ENCODE data around the gene COL1A2.

The COL1A2 gene

DNA sequence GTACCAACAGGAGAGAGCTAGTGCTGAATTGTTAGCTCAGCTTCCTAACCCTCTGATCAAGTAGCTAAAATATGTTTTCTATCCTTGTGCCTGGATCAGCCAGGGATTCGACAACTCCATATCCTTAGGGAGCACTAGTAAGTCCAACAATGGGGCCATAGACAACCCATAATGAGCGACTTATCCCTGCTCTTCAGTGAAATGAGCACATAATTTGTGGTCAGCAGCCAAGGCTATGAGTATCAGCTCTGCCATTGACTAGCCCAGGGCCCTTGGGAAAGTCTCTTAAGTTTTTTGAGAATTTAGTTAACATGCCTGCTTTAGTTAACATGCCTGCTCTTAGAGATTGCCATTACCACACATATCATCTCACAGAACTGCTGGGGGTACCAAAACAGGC is 39.3 kb downstream of the COL1A2 start:
- DNase-seq (ENCODE audit: low read depth in 2 of 2): no peak

DNA sequence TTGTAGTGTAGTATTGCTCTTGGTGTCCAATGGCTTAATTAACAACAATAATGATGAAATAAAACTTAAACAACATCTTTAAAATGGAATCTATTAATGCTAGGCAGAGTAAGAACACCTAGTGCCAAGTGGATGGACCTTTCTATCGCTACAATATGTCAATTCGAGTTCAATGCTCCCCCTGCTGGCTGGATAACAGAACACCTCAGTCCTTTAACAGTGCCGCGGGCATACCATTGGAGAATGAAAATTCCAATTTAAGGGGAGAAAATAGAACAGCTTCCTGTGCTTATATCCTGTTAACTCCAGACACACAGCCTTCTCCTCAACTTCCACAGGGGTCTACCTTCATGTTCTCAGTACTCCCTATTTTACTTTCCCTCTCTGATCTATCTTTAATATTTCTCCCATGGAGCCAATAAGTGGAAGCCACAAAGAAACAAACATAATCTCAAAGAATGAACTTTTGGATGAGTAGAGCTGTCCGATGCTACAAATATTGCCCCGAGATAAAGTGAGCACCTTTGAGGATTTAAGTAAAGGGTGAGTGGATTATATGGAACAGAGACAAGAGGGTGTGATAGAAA is 41.4 kb downstream of the COL1A2 start:
- DNase-seq (ENCODE audit: low read depth in 2 of 2): peak; percentile 7 to 14

DNA sequence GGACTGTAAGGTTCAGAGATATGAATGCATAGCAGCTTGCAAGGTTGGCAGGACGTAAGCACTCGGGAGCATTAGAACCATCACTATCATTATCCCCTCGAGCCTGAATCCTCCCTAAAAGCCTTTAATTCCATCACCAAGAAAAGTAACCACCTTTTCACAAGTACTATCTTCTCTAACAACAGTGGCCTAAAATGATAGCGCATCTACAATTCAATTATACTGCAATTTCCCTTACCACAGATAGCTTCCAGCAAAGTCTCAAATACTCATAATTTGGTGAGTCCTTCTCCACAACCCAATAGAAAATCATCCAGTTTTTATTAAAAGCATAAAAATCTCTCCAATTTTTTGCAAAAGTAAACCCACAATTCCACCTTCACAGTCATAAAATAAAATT is 42.0 kb downstream of the COL1A2 start:
- no peak for DNase-seq (ENCODE audit: low read depth in 2 of 2)

DNA sequence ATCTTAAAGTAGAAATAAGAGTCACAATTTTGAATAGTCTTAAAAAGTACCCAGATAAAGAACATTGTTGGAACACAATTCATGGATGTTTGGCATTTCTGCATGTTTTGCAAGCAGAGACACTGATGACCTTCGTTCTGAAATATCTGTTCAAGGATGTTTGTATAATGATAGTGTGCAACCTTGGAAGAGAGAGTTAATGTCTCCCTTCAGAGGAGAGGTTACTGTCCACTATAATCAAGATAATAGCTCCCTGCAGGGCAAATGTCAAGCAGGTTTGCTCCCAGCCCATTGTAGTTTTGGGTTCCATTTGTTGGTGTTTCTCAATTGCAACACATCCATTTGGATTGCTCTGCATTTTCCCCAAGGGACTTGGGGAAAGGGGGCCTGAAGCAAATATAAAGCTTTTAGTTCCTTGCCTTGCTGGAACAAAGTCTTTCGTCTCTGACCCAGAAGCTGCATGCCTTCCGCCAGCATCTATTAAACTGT is 45.2 kb downstream of the COL1A2 start:
- DNase-seq (ENCODE audit: low read depth in 2 of 2): no peak

DNA sequence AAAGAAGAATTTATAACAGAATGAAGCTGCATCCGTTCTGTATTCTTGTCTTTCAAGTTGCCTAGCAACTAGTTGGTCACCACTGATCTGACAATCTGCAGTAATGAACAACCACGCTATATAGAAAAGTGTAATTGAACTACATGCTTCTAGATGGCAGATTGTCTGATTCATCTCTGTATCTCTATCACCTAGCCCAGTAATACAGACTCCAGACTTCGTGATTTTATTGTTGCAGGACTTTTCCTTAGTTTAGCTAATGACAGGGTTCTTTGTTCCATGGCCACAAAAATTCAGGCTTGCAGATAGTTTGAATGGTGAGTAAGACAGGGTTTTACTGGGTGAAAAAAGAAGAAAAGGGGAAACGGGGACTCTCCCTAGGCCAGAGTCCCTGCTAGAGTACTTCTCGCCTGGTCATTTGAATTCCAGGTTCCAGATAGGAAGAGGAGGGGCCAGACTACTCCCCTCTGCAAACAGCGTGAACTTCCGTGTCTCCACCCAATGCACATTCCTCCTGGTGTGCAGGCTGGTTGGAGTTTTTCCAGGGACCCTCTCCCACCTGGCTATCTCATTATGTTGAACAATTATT is 45.9 kb downstream of the COL1A2 start:
- DNase-seq (ENCODE audit: low read depth in 2 of 2): no peak

DNA sequence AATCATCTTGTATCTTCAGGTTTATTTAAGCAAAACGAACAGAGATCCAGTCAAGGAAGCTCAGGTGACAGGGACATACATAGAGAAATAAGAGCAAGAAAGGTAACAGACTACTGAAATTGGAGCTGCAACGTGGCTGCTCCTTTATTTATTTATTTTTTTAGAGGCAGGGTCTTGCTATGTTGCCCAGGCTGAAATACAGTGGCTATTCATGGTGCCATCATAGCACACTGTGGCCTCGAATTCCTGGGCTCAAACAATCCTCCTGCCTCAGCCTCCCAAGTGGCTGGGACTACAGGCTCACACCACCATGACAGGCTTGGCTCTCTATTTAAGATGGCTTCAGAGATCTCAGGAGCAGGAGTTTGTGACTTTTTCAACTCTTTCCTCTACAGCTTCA is 46.4 kb downstream of the COL1A2 start:
- DNase-seq (ENCODE audit: low read depth in 2 of 2): no peak

DNA sequence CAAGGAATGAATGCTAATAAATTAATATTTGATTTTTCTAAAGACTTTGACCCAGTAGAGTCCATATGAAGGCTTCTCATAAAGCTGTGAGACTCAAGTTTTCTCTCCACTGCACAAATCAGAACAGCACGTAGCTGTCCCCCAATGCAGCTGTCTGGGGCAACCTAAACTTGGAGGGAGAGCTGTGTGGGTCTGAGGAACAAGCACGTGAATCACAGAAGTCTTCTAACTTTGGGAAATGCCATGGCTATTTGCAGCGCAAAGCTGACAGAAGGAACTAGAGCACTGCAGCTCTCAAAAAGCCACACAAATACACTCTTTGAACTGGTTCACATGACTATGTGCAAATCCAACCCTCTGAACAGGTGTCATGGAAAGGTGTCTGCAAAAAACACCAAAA is 47.9 kb downstream of the COL1A2 start:
- no peak for DNase-seq (ENCODE audit: low read depth in 2 of 2)

DNA sequence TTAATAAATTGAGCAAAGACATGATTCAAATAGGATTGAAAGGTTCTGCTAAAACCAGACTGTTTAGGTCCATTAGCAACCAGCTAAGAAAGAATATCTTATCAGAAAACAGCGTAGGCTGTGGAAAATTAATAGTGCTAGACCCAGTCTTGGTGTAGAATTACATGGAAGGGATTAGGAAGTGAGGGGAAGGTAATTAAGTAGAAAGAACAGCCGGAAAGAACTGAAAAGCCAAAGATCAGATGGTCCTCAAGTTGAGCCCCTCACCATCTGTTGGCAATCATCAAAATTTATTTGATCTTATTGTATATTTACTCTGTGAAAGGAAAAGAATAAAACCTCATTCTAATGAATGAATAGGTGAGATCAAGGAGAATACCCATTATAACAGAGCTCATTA is 50.1 kb downstream of the COL1A2 start:
- DNase-seq (ENCODE audit: low read depth in 2 of 2): no peak

DNA sequence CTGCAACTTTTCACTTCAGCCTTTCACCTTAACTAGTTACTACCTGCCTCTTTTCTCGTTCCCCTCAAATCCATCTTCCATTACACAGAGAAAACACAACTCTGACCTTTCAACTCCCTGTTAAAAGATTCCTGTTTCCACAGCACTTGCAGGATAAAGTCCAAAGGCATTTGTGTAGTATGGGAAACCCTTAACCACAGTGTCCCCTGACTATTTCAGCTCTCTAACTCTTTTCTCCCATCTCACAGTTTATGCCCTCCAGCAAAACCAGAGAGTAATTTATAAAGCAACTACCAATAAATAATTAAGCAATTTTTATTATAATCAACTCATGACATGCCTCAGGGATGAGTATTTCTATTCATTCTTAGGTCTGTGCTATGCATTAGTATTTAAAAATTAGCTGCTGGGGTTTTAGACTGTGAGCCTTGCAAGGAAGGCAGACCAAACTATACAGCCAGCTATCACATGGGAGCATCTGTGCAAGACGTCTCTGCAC is 51.0 kb downstream of the COL1A2 start:
- no peak for DNase-seq (ENCODE audit: low read depth in 2 of 2)

DNA sequence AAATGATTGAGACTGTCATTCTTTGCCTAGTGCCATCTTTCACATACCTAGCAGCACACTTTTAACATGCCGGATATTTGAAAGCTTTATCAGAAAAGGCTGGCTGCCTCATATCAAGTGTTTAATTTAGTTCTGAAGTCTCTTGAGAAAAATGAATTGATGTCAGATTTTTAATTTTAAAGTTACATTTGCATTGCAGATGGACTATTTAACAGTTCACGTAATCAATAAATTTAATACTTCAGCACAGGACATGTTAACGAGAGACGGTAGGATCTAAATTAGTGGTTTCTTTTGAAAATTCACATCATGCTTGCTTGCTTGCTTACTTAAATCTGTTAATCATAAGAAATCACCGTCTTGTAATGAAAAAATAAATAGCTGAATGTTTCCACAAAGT is 51.6 kb downstream of the COL1A2 start:
- no peak for DNase-seq (ENCODE audit: low read depth in 2 of 2)

DNA sequence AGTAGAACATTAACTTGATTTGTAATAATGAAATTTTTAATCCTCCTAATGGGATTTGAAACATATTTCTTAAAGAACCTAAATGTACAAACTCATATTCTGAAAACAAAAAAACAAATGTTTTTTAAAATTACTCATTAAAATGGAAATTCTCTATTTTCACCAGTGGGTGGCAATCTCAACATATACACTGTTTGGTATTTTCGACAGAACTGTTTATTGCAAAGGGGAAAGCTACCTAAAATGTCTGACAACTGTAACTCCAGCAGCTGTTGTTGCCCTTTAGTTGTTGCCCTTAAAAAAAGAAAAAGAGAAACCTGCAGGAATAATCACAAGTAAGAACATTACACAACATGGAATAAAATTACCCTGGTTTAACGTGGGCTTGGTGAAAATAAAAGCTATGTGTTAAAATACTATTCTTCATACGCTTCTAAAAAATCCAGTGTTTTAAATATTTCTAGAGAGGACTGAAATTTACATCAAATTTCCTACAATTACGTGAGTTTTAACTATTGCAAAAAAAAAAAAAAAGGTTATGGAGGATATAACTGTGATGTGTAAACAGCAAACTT is 54.5 kb downstream of the COL1A2 start:
- no peak for DNase-seq (ENCODE audit: low read depth in 2 of 2)

DNA sequence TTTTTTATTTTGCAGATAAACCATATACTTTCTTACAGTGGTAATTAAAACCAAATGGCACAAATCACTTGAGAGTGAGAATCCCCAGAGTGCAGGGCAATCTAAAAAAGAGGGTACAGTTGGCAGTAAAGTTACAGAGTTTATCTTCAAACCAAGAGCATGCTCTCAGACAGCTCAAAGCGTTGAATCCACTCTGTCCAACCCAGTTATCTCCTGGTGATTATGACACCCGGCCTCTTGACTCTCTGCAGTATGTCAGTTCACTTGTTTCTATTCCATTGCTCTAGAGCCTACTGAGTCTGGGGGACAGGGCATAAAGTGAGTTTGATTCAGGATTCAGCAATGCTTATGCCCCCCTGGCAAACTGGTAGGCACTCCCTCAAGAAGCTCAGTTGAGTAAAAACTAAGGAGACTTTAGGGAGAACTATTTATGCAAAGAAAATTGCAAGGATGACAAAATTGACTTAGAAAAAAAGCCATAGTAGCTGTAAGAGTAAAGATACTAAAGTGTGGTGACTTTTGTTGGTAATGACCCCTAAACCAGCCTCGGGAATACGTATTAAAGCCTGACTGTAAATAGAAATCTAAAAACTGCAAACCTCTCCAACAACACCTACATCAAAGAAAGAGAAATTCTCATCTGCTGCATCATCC is 55.5 kb downstream of the COL1A2 start:
- DNase-seq (ENCODE audit: low read depth in 2 of 2): no peak

DNA sequence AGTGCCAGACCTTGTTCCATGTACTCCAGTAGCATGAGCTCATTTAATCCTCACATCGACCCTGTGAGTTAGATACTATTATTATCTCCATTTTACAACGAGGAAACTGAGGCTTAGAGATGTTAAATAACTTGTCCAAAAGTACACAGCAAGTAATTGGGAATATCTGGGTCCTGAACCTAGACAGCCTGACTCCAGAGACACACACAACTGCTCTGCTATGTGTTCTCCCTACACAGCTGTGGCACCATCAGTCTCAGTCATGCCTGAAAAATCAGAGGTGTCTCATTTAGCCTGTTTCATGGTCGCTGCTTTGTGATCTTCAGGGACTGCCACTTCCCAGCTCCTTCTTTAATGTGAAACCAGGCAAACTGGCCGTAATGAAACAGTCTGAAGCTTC is 56.5 kb downstream of the COL1A2 start:
- no peak for DNase-seq (ENCODE audit: low read depth in 2 of 2)

DNA sequence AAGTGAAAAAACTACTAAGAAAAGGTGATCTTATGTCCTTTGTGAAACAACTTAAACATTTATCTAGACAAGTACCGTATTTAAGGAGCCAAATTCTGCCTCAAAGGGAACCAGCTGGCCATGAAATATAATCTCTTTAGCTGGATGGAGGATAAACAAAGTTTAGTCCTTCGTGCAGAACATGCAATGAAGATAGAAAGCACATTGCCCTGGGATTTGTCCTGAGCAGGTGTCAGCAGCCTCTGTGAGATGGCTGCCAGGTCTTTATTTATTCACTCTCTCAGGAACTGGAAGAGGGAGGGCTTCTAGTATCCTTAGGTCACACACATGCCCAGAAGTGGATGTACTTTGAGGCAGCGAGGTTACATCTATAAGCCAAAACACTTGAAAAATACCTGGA is 57.5 kb downstream of the COL1A2 start:
- no peak for DNase-seq (ENCODE audit: low read depth in 2 of 2)

DNA sequence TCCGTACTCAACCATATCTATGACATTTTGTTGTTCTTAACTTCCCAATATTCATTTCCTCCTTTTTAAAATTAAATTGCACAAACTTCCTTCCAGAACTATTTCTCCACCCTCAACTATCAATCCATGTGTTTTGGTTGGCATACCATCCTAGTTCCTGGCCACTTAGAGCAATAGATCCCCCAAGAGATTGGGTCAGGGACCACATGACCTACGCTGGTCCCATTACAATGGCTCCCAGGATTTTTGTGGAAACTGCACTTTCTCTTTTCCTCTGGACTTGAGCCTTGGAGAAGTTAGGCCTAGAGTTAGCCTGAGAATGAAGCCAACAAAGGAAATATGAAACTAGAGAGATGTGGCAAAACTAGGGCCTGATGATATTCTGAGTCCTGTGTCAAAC is 59.2 kb downstream of the COL1A2 start:
- no peak for DNase-seq (ENCODE audit: low read depth in 2 of 2)

DNA sequence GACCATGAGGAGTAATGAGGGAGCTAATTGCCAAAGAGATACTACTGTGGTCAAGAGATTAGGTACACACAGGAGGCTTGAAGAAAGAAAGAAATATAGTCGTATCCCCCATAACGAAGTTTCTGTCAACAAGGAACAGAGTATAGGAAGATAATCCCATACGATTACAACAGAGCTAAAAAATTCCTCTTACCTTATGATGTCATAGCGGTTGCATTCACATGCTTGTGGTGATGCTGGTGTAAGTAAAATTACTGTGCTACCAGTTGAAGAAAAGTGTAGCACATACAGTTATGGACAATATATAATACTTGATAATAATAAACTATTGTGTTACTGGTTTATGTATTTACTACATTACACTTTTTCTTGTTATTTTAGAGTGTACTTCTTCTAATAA is 63.3 kb downstream of the COL1A2 start:
- DNase-seq (ENCODE audit: low read depth in 2 of 2): no peak

DNA sequence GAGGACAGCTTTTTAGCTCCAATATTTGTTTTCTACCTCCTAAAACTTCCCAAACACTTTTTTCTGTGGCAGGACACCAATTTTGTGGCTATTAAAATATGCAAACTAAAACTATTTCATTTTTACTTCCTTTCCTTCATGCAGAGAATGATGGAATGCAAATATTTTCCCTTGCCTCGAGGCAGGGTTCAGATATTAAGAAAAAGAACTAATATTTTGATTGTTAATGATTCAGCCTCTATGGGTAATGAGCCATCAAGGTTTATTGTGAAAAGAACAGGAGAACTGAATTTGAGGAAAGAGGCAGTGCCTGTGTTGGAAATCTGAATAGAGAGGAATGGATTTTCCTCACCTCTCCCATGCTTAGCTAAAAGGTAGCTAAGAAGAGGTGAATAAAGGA is 71.8 kb downstream of the COL1A2 start:
- no peak for DNase-seq (ENCODE audit: low read depth in 2 of 2)

DNA sequence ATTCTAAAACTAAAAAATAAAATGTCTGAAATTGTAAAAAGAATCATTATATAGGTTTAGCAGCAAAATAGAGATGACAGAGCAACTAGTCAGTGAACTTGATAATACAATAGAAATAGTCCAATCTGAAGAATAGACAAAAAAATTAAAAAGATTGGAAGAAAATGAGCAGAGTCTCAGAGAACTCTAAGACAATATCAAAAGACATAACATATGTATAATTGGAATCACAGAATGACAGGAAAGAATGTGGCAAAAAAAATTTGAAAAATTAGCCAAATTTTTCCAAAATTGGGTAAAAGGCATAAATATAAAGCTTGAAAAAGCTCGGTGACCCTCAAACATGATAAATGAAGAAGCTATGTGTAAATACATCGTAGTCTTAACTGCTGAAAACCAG is 76.9 kb downstream of the COL1A2 start:
- no peak for DNase-seq (ENCODE audit: low read depth in 2 of 2)

DNA sequence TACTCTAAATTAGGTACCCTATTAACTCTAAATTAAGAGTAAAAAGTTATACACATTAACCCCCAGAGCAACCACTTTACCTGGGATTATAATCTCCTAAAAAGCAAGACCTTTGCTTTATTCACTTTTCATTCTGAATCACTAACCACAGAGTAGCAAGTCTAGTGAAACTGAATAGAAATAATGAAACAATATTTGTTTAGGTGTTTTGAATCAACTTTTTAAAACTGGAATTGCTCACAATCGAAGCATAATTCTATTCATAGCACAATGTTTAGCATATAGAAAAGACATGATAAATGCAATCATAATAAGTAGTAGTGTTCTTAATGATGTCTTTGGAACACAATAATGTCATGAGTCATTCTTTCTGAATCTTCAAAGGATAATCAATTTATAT is 77.9 kb downstream of the COL1A2 start:
- DNase-seq (ENCODE audit: low read depth in 2 of 2): no peak

DNA sequence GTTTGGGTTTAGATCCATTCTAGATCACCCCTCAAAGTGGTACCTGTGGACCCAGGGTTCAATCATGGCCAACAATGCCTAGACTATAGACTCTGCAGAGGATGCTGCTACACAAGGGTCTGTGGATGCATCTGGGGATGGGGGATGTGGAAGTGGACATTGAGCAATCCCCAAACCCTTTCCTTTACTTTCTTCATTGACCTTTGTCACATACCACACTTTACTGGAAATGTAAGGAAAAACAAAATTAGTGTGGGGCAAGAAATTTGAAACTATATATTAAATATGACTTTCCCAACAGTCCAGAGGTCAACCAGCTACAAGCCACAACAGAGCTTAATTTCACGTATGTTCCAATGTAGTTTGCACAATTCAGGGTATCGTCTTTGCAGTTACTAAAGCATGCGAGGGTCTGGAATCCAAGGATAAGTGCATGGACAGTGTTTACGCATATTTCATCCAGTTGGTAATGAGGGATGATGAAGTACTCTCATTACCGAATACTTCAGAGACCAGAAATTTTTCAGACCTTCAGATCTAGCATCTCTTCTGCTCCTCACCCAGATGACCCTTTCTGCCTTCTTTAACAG is 81.7 kb downstream of the COL1A2 start:
- no peak for DNase-seq (ENCODE audit: low read depth in 2 of 2)

DNA sequence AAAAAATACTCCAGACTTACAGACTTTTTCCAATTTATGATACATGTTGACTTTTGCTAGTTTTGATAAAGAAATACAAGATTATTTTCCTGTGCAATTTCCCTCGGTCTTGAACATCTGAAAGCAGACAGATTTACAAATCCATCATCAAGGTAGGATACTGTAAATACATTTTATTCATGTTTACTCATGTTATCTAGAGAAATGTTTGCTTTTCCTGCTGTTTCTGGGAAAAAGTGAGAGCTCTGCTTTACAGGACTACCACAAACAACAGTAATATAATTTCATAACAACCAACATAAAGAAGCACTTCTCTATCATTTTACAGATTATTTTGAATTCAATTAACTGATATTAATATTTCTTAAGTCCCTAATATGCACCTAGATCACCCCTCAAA is 83.2 kb downstream of the COL1A2 start:
- no peak for DNase-seq (ENCODE audit: low read depth in 2 of 2)

DNA sequence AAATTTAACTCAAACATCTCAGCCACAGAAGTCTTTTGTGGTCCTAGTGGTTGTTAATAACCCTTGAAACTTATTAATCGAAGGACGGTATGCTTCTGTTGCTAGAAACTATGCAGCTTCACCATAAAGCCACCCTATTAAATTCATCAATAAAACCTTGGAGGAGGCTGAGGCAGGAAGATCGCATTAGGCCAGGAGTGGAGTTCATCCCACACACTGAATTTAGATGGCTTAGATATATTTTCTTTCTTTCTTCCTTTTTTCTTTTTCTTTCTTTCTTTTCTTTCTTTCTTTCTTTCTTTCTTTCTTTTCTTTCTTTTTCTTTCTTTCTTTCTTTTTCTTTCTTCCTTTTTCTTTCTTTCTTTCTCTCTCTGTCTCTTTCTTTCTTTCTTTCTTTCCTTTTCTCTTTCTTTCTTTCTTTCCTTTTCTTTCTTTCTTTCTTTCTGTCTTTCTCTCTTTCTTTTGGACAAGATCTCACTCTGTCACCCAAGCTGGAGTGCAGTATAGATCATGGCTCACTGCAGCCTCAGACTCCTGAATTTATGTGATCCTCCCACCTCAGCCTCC is 84.0 kb downstream of the COL1A2 start:
- no peak for DNase-seq (ENCODE audit: low read depth in 2 of 2)

Data from stimulated activated CD8-positive, alpha-beta memory T cell treated with anti-CD3 and anti-CD28 coated beads, Interleukin-2, amount 100 ng/mL, for 48 hours (primary cell).